ENCODE results near the gene TCOF1. TPM values are rescaled to one million over a fixed set of nuclear protein-coding genes. Genes with fewer than 3 reads are reported as not detected.

Gene TCOF1
- total and polyA plus RNA-seq, 2 experiments from 2014 or later: 86.8 to 165 TPM

- TF ChIP-seq ETS1 (IDR thresholded peaks at IDR 0.05): no peak
- no peak for TF ChIP-seq CREB1 (CRISPR knock-in tag; IDR thresholded peaks at IDR 0.05; ENCODE audit: low read depth)
- no peak for TF ChIP-seq POLR2AphosphoS5 (IDR thresholded peaks at IDR 0.05; ENCODE audit: low read depth)
- no peak for TF ChIP-seq CTCF (conservative IDR thresholded peaks at IDR 0.05; ENCODE audit: low read depth in 2 of 2)
- TF ChIP-seq ZNF114 (CRISPR knock-in tag; IDR thresholded peaks at IDR 0.05): no peak
- TF ChIP-seq REST (IDR thresholded peaks at IDR 0.05; ENCODE audit: unreplicated experiment): no peak
- TF ChIP-seq ZNF331 (CRISPR knock-in tag; IDR thresholded peaks at IDR 0.05; ENCODE audit: low read depth): no peak
- no peak for TF ChIP-seq STAT1 (IDR thresholded peaks at IDR 0.05; ENCODE audit: unreplicated experiment)
Observed at GRCh38 chr5:150402901-150403342, 45.4 kb downstream of the TCOF1 start (continued).

GRCh38 chr5:150404121-150404520 lies 46.6 kb downstream of the TCOF1 start:
- H3K27me3 Mint-ChIP-seq (ENCODE audit: insufficient read depth, low read depth, poor library complexity): peaks cover 18% of the 10 kb centered on the region
- no peak overlapping the region for H3K4me3 ChIP-seq
- H3F3A ChIP-seq (replicated peaks; ENCODE audit: low read depth): 0 out of 2 replicates have a peak, but pooled peaks cover 4% of the 10 kb centered on the region
- DNase-seq (ENCODE audit: low spot score): no peak
- peaks cover 6% of the 10 kb centered on the region; the same call in 1 of the 2 replicates for H3K36me3 ChIP-seq (ENCODE audit: insufficient read depth)
- no peak overlapping the region for H3K4me3 Mint-ChIP-seq
- H2AFZ ChIP-seq: no peak overlapping the region
- H3K27ac ChIP-seq (ENCODE audit: low read depth): no peak overlapping the region
- peaks cover 9% of the 10 kb centered on the region; the same call in 1 of the 2 replicates for H3K4me1 ChIP-seq (ENCODE audit: insufficient read depth)
- H4K20me1 ChIP-seq (replicated peaks; ENCODE audit: insufficient read depth): no peaks in the 10 kb centered on the region; the same call in 1 of the 2 replicates
- peaks cover 28% of the 10 kb centered on the region for H3K36me3 Mint-ChIP-seq (ENCODE audit: low read depth)
- no peak for ATAC-seq
- peaks cover 9% of the 10 kb centered on the region for H3K4me1 Mint-ChIP-seq
- no peaks in the 10 kb centered on the region for H3K9me2 ChIP-seq (ENCODE audit: insufficient read depth)
- no peaks in the 10 kb centered on the region for H3K79me2 ChIP-seq (replicated peaks; ENCODE audit: insufficient read depth)
- no peaks in the 10 kb centered on the region; the same call in 2 of the 3 replicates for H3K9me3 Mint-ChIP-seq
- H3K27ac Mint-ChIP-seq: no peak overlapping the region
- no peaks in the 10 kb centered on the region for H3K27me3 ChIP-seq (ENCODE audit: insufficient read depth)
- no peak overlapping the region for H3K4me2 ChIP-seq
- TF ChIP-seq REST (IDR thresholded peaks at IDR 0.05; ENCODE audit: unreplicated experiment): no peak
- TF ChIP-seq POLR2AphosphoS5 (IDR thresholded peaks at IDR 0.05; ENCODE audit: low read depth): no peak
- no peak for TF ChIP-seq EZH2 (IDR thresholded peaks at IDR 0.05; ENCODE audit: low read depth, unreplicated experiment)
- no peak for TF ChIP-seq NANOG (IDR thresholded peaks at IDR 0.05; ENCODE audit: borderline replicate concordance)
- no peak for TF ChIP-seq ZNF331 (CRISPR knock-in tag; IDR thresholded peaks at IDR 0.05; ENCODE audit: low read depth)
- no peak for TF ChIP-seq CREB1 (CRISPR knock-in tag; IDR thresholded peaks at IDR 0.05; ENCODE audit: low read depth)
- no peak for TF ChIP-seq ETS1 (IDR thresholded peaks at IDR 0.05)
- TF ChIP-seq STAT1 (IDR thresholded peaks at IDR 0.05; ENCODE audit: unreplicated experiment): no peak

Measured in GM23338 (cell line).